GM15510 (cell line): ENCODE results near the gene LDHA.

ENCODE experiments used
- POLR2A ChIP-seq: IDR thresholded peaks from 3 replicates; pipeline ENCODE4 v1.6.1; 2011; ENCODE audit warnings: borderline replicate concordance; ENCODE audit not compliant: insufficient read length; ENCODE audit errors: extremely low read depth

LDHA gene

GRCh38 chr11:18452927-18453326 lies 58.6 kb downstream of the LDHA start:
- TF ChIP-seq POLR2A: no peak

GRCh38 chr11:18455686-18456372 lies 61.5 kb downstream of the LDHA start, which contains the start of gene LDHAL6A:
Gene LDHAL6A, plus strand, starts transcription at chr11:18455856. Its CDS starts 825 bp downstream, at chr11:18456681.
- TF ChIP-seq POLR2A: no peak

GRCh38 chr11:18457450-18457849 lies 63.1 kb downstream of the LDHA start:
- TF ChIP-seq POLR2A: no peak
